K562 (cell line): ENCODE data around the gene GCSH. TPM values are rescaled to one million over a fixed set of nuclear protein-coding genes. Genes with fewer than 3 reads are reported as not detected.

Experiments used
- ATF1 ChIP-seq, 2 experiments: fragments of 450-650 bp in 1 of 2; IDR thresholded peaks; 2 replicates each; pipeline ENCODE4 v1.6.1; 2016; ENCODE audit warnings: missing compliant biosample characterization in 1 of 2, missing genetic modification characterization in 1 of 2
- BHLHE40 ChIP-seq: IDR thresholded peaks from 2 replicates; pipeline ENCODE4 v1.6.1; 2011; ENCODE audit warnings: low read length, improper control_type of control experiment
- IRF2 ChIP-seq: sonication (generic); formaldehyde crosslinking; IDR thresholded peaks from 2 replicates; pipeline ENCODE4 v1.8.1; 2022; ENCODE audit warnings: mild to moderate bottlenecking, missing genetic modification reagents
- MAZ ChIP-seq, 2 experiments: fragments of 450-650 bp in 1 of 2; sonication (generic) in 1 of 2; formaldehyde crosslinking; IDR thresholded peaks in 1 of 2; conservative IDR thresholded peaks in 1 of 2; 2 replicates each; pipeline versions ENCODE4 v1.4.0 to v1.5.0; 2020; ENCODE audit warnings: mild to moderate bottlenecking in 1 of 2, missing genetic modification reagents in 1 of 2
- MYBL2 ChIP-seq, 2 experiments: fragments of 450-650 bp in 1 of 2; sonication (generic) in 1 of 2; formaldehyde crosslinking in 1 of 2; IDR thresholded peaks; 2 replicates each; pipeline versions ENCODE4 v1.6.1 to v1.8.1; 2017 to 2022; ENCODE audit warnings: borderline replicate concordance in 1 of 2, inconsistent platforms in 1 of 2, low read depth in 1 of 2, mild to moderate bottlenecking in 1 of 2, missing genetic modification reagents in 1 of 2, moderate library complexity in 1 of 2
- NRF1 ChIP-seq, 2 experiments: fragments of 450-650 bp; IDR thresholded peaks in 1 of 2; conservative IDR thresholded peaks in 1 of 2; 2 replicates each; pipeline ENCODE4 v1.6.1; 2014; ENCODE audit warnings: mild to moderate bottlenecking in 2 of 2
- POLR2G ChIP-seq: fragments of 200-400 bp; formaldehyde crosslinking; IDR thresholded peaks from 2 replicates; pipeline ENCODE4 v1.6.1; 2017; ENCODE audit warnings: low read depth, mild to moderate bottlenecking, antibody characterized with exemption, low read length, moderate library complexity
- TARDBP ChIP-seq: fragments of 450-650 bp; IDR thresholded peaks from 2 replicates; pipeline ENCODE4 v1.6.1; 2016
- ZNF445 ChIP-seq: fragments of 250-450 bp; sonication (Bioruptor Pico); IDR thresholded peaks from 2 replicates; pipeline ENCODE4 v1.4.0; 2020; ENCODE audit warnings: low read depth, mild to moderate bottlenecking, moderate library complexity
- polyA plus RNA-seq, 8 experiments: library from polyadenylated mRNA; depleted of rRNA in 4 of 8; stranded (reverse) in 5 of 8; unstranded in 3 of 8; fragments of >200 nt; fragmentation: Nextera tagmentation in 2 of 8; fragmentation: Illumina TruSeq in 1 of 8; extraction: Ambion mirVana in 2 of 8; extraction: Trizol in 1 of 8; gene quantifications; 2 replicates each; pipeline versions ENCODE4 v1.2.1 to v1.2.3, GENCODE V29; 2011 to 2014; ENCODE audit warnings: inconsistent platforms in 1 of 8, missing spikeins in 1 of 8
- total RNA-seq, 7 experiments: library from RNA; depleted of rRNA in 6 of 7; stranded (reverse); fragments of >200 nt in 6 of 7; fragmentation: Illumina TruSeq in 2 of 7; extraction: Trizol in 2 of 7; gene quantifications; 2 replicates each; pipeline versions ENCODE4 v1.2.1 to v1.2.3, GENCODE V29; 2011 to 2021; ENCODE audit warnings: low replicate concordance in 1 of 7
- TF ChIP-seq, protein P1 (sequence below): fragments of 250-450 bp; sonication (Bioruptor Pico); IDR thresholded peaks from 2 replicates; pipeline ENCODE4 v1.9.0; 2021; ENCODE audit warnings: mild to moderate bottlenecking, inconsistent platforms
- TF ChIP-seq, protein P2 (sequence below): conservative IDR thresholded peaks from 2 replicates; pipeline ENCODE4 v1.6.1; 2011; ENCODE audit warnings: low read depth, mild to moderate bottlenecking, low read length; ENCODE audit not compliant: control insufficient read depth
- TF ChIP-seq, protein P3 (sequence below): fragments of 450-650 bp; IDR thresholded peaks from 2 replicates; pipeline ENCODE4 v1.6.1; 2014; ENCODE audit warnings: low read depth, mild to moderate bottlenecking, moderate library complexity, borderline replicate concordance
- TF ChIP-seq, protein P4 (sequence below): fragments of 450-650 bp; formaldehyde crosslinking; IDR thresholded peaks from 2 replicates; pipeline ENCODE4 v1.4.0; 2020; ENCODE audit warnings: mild to moderate bottlenecking, moderate library complexity
- TF ChIP-seq, protein P5 (sequence below): sonication (generic); formaldehyde crosslinking; IDR thresholded peaks from 2 replicates; pipeline ENCODE4 v1.8.1; 2023; ENCODE audit warnings: mild to moderate bottlenecking, missing genetic modification reagents, moderate library complexity
- TF ChIP-seq, protein P6 (sequence below): fragments of 200-800 bp; sonication (Bioruptor generic); IDR thresholded peaks from 2 replicates; pipeline ENCODE4 v1.6.1; 2017; ENCODE audit warnings: missing genetic modification characterization, missing compliant biosample characterization

GCSH gene
- total and polyA plus RNA-seq, 9 of the 15 experiments (the other 6 are each of a cell fraction or from before 2014, with no cell fraction given): 35.0 to 121 (median 89.0) TPM

DNA sequence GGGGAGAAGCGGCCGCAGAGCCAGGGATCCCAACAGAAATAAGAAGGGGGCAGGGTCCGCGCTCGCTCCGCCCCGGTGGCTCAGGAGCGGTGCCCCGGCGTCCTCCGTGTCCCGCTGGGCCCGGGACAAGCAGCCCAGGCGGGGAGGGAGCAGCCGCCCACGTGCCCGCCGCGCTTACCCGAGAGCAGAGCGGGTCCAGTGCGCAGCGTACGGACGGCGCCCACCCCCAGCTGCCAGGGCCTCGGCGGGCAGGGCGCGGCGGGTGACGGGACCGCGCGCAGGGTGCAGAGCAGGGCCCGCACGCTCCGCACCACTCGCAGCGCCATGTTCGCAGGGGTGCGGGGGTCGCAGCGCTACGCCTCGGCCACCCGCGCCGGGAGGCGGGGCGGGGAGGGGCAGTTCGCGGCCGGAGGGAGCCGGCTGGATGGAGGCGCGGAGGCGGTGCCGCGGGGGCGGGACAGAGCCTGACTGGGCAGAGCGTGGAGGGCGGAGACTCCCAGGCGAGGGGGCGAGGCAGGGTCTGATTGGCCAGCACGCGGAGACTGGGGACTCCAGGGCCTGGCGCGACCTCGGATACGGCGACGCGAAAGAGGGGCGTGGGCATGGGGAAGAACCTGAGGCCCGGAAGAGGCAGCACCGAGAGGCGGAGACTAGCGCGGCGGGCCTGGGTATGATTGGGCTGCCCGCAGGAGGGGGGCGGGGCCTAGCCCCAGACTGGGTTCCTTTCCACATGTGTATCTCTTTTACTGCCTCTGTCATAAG is at the start of gene GCSH (continued):
- TF ChIP-seq, protein P1, sequence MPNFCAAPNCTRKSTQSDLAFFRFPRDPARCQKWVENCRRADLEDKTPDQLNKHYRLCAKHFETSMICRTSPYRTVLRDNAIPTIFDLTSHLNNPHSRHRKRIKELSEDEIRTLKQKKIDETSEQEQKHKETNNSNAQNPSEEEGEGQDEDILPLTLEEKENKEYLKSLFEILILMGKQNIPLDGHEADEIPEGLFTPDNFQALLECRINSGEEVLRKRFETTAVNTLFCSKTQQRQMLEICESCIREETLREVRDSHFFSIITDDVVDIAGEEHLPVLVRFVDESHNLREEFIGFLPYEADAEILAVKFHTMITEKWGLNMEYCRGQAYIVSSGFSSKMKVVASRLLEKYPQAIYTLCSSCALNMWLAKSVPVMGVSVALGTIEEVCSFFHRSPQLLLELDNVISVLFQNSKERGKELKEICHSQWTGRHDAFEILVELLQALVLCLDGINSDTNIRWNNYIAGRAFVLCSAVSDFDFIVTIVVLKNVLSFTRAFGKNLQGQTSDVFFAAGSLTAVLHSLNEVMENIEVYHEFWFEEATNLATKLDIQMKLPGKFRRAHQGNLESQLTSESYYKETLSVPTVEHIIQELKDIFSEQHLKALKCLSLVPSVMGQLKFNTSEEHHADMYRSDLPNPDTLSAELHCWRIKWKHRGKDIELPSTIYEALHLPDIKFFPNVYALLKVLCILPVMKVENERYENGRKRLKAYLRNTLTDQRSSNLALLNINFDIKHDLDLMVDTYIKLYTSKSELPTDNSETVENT (CRISPR knock-in tag): 0 out of 2 replicates have a peak, but pooled peaks have one; percentile 60
- TF ChIP-seq, protein P2, sequence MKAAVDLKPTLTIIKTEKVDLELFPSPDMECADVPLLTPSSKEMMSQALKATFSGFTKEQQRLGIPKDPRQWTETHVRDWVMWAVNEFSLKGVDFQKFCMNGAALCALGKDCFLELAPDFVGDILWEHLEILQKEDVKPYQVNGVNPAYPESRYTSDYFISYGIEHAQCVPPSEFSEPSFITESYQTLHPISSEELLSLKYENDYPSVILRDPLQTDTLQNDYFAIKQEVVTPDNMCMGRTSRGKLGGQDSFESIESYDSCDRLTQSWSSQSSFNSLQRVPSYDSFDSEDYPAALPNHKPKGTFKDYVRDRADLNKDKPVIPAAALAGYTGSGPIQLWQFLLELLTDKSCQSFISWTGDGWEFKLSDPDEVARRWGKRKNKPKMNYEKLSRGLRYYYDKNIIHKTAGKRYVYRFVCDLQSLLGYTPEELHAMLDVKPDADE: peak; percentile 61
- TF ChIP-seq, protein P3, sequence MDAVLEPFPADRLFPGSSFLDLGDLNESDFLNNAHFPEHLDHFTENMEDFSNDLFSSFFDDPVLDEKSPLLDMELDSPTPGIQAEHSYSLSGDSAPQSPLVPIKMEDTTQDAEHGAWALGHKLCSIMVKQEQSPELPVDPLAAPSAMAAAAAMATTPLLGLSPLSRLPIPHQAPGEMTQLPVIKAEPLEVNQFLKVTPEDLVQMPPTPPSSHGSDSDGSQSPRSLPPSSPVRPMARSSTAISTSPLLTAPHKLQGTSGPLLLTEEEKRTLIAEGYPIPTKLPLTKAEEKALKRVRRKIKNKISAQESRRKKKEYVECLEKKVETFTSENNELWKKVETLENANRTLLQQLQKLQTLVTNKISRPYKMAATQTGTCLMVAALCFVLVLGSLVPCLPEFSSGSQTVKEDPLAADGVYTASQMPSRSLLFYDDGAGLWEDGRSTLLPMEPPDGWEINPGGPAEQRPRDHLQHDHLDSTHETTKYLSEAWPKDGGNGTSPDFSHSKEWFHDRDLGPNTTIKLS: peak; percentile 55; the same call in 1 of the 2 replicates
- TF ChIP-seq ZNF445 (CRISPR knock-in tag): no peak
- TF ChIP-seq, protein P4, sequence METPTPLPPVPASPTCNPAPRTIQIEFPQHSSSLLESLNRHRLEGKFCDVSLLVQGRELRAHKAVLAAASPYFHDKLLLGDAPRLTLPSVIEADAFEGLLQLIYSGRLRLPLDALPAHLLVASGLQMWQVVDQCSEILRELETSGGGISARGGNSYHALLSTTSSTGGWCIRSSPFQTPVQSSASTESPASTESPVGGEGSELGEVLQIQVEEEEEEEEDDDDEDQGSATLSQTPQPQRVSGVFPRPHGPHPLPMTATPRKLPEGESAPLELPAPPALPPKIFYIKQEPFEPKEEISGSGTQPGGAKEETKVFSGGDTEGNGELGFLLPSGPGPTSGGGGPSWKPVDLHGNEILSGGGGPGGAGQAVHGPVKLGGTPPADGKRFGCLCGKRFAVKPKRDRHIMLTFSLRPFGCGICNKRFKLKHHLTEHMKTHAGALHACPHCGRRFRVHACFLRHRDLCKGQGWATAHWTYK: peak; percentile 74; the same call in 1 of the 2 replicates
- peak; percentile 58; the same call in 1 of the 2 replicates for TF ChIP-seq TARDBP
- TF ChIP-seq, protein P5, sequence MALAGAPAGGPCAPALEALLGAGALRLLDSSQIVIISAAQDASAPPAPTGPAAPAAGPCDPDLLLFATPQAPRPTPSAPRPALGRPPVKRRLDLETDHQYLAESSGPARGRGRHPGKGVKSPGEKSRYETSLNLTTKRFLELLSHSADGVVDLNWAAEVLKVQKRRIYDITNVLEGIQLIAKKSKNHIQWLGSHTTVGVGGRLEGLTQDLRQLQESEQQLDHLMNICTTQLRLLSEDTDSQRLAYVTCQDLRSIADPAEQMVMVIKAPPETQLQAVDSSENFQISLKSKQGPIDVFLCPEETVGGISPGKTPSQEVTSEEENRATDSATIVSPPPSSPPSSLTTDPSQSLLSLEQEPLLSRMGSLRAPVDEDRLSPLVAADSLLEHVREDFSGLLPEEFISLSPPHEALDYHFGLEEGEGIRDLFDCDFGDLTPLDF (CRISPR knock-in tag): peak; percentile 71; the same call in 1 of the 2 replicates
- TF ChIP-seq IRF2 (CRISPR knock-in tag): peak; percentile 15; the same call in 1 of the 2 replicates
- TF ChIP-seq, protein P6, sequence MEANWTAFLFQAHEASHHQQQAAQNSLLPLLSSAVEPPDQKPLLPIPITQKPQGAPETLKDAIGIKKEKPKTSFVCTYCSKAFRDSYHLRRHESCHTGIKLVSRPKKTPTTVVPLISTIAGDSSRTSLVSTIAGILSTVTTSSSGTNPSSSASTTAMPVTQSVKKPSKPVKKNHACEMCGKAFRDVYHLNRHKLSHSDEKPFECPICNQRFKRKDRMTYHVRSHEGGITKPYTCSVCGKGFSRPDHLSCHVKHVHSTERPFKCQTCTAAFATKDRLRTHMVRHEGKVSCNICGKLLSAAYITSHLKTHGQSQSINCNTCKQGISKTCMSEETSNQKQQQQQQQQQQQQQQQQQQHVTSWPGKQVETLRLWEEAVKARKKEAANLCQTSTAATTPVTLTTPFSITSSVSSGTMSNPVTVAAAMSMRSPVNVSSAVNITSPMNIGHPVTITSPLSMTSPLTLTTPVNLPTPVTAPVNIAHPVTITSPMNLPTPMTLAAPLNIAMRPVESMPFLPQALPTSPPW (CRISPR knock-in tag): peak; percentile 86
- TF ChIP-seq MYBL2 (IDR thresholded peaks at IDR 0.05; ENCODE audit: low read depth): no peak
- TF ChIP-seq MYBL2 (CRISPR knock-in tag; IDR thresholded peaks at IDR 0.05; ENCODE audit: borderline replicate concordance): no peak
- peak; percentile 86 to 88 for TF ChIP-seq NRF1 (conservative IDR thresholded peaks at IDR 0.05 in 1 of 2, IDR thresholded peaks at IDR 0.05 in 1 of 2)
- TF ChIP-seq BHLHE40: 0 out of 2 replicates have a peak, but pooled peaks have one; percentile 23
- TF ChIP-seq ATF1 (CRISPR knock-in tag; IDR thresholded peaks at IDR 0.05): no peak
- TF ChIP-seq ATF1 (tag; IDR thresholded peaks at IDR 0.05): peak; percentile 80
- TF ChIP-seq POLR2G: peak; percentile 87
- peak in 1 of 2 experiments; percentile 94; a peak in 2 of 4 replicates for TF ChIP-seq MAZ (CRISPR knock-in tag; conservative IDR thresholded peaks at IDR 0.05 in 1 of 2, IDR thresholded peaks at IDR 0.05 in 1 of 2)
